ENCODE data around the gene RAPGEF2.

GRCh38 chr4:159077702-159078495 is 25.0 kb upstream of the RAPGEF2 start:
- TF ChIP-seq, protein P1, sequence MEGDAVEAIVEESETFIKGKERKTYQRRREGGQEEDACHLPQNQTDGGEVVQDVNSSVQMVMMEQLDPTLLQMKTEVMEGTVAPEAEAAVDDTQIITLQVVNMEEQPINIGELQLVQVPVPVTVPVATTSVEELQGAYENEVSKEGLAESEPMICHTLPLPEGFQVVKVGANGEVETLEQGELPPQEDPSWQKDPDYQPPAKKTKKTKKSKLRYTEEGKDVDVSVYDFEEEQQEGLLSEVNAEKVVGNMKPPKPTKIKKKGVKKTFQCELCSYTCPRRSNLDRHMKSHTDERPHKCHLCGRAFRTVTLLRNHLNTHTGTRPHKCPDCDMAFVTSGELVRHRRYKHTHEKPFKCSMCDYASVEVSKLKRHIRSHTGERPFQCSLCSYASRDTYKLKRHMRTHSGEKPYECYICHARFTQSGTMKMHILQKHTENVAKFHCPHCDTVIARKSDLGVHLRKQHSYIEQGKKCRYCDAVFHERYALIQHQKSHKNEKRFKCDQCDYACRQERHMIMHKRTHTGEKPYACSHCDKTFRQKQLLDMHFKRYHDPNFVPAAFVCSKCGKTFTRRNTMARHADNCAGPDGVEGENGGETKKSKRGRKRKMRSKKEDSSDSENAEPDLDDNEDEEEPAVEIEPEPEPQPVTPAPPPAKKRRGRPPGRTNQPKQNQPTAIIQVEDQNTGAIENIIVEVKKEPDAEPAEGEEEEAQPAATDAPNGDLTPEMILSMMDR (IDR thresholded peaks at IDR 0.05), result no peak
- no peak for TF ChIP-seq POLR2A (IDR thresholded peaks at IDR 0.05)
